Lower leg skin (tissue), 3 donors: ENCODE data around the gene CELF2.

Source experiments
- CTCF ChIP-seq, 3 donors: fragments of 450-650 bp; IDR thresholded peaks; one replicate each; pipeline ENCODE4 v1.5.1; 2016; ENCODE audit warnings: antibody characterized with exemption in 3 of 3, mild to moderate bottlenecking in 3 of 3, moderate library complexity in 2 of 3
- POLR2A ChIP-seq, 2 donors: fragments of 450-650 bp; IDR thresholded peaks; one replicate each; pipeline ENCODE4 v1.6.1; 2016 to 2017; ENCODE audit warnings: antibody characterized with exemption in 2 of 2, mild to moderate bottlenecking in 1 of 2, moderate library complexity in 1 of 2

GRCh38 chr10:11141571-11142091, 124.0 kb downstream of the CELF2 start:
- TF ChIP-seq CTCF (IDR thresholded peaks at IDR 0.05) (no peak), POLR2A (IDR thresholded peaks at IDR 0.05) (no peak)
